BLaER1 (cell line): ENCODE measurements around the gene PTPN22.

Experiments
- H3K27ac ChIP-seq: shearing (Covaris generic); formaldehyde crosslinking; 2 replicates; pipeline ENCODE4 v1.8.1; 2022
- H3K27me3 ChIP-seq: shearing (Covaris generic); formaldehyde crosslinking; 2 replicates; pipeline ENCODE4 v1.8.1; 2022
- H3K36me3 ChIP-seq: shearing (Covaris generic); formaldehyde crosslinking; 2 replicates; pipeline ENCODE4 v1.8.1; 2022
- H3K4me1 ChIP-seq: shearing (Covaris generic); formaldehyde crosslinking; 2 replicates; pipeline ENCODE4 v1.8.1; 2022
- H3K4me2 ChIP-seq: shearing (Covaris generic); formaldehyde crosslinking; 2 replicates; pipeline ENCODE4 v1.8.1; 2022
- H3K4me3 ChIP-seq: shearing (Covaris generic); formaldehyde crosslinking; 2 replicates; pipeline ENCODE4 v1.8.1; 2022
- H3K9ac ChIP-seq: shearing (Covaris generic); formaldehyde crosslinking; 2 replicates; pipeline ENCODE4 v1.8.1; 2022
- H3K9me3 ChIP-seq: shearing (Covaris generic); formaldehyde crosslinking; 2 replicates; pipeline ENCODE4 v1.8.1; 2022
- H4K20me1 ChIP-seq: shearing (Covaris generic); formaldehyde crosslinking; 2 replicates; pipeline ENCODE4 v1.8.1; 2022
- Cebpa-rat ChIP-seq: shearing (Covaris generic); IDR thresholded peaks from 2 replicates; pipeline ENCODE4 v1.8.1; 2022

The PTPN22 gene

DNA sequence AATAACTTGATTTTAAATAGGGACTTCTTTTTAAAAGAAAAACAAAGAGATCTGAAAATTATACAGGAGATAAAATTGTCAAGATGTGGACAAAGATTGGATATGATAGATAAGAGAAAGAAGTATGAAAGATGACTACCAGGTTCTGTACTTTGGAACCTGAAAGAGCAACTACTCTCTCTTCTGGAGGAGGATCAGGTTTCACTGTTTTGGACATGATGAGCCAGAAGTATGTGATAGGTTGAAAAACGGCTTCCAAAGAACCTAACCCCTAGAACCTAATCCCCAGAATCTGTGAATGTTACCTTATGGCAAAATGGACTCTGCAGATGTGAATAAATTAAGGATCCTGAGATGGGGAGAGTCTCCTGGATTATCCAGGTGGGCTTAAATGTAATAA is 85.4 kb downstream of the PTPN22 start:
- Histone ChIP-seq H3K9me3 (peaks cover 17% of the 10 kb centered on the region; the same call in 1 of the 2 replicates), H4K20me1 (peaks cover 34% of the 10 kb centered on the region), H3K36me3 (peaks cover 40% of the 10 kb centered on the region), H3K4me3 (no peak overlapping the region), H3K27me3 (no peaks in the 10 kb centered on the region), H3K9ac (no peak overlapping the region), H3K27ac (no peak overlapping the region), H3K4me1 (peaks cover 43% of the 10 kb centered on the region), H3K4me2 (no peak overlapping the region)
- no peak for TF ChIP-seq Cebpa-rat

DNA sequence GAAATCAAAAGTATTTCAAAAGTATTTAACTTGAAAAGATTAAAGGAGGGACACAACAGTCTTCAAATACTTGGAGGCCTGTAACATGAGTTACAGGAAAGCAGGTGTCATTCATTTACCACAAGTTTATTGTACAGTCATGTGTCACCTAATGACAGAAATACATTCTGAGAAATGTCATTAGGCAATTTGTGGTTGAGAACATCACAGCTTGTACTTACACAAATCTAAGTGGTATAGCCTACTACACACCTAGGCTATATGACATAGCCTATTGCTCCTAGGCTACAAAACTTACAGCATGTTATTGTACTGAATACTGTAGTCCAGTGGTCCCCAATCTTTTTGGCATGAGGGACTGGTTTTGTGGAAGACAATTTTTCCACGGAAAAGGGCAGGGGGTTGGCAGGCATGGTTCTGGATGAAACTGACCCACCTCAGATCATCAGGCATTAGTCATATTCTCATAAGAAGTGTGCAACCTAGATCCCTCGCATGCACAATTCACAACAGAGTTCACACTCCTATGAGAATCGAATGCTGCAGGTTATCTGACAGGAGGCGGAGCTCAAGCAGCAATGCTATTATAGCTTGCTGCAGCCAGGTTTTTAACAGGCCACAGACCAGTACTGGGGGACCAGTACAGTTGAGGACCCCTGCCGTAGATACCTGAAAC is 87.3 kb downstream of the PTPN22 start:
- no peak for TF ChIP-seq Cebpa-rat
- Histone ChIP-seq H3K36me3 (peaks cover 24% of the 10 kb centered on the region), H3K9ac (no peak overlapping the region), H4K20me1 (peaks cover 52% of the 10 kb centered on the region), H3K27me3 (no peaks in the 10 kb centered on the region), H3K9me3 (peaks cover 11% of the 10 kb centered on the region; the same call in 1 of the 2 replicates), H3K4me2 (peak overlapping the region; percentile 56), H3K27ac (no peak overlapping the region), H3K4me1 (peaks cover 46% of the 10 kb centered on the region), H3K4me3 (no peak overlapping the region)

- H4K20me1 ChIP-seq, result peaks cover 60% of the 10 kb centered on the region
- no peak for TF ChIP-seq Cebpa-rat
- peaks cover 42% of the 10 kb centered on the region for H3K4me1 ChIP-seq
- peaks cover 17% of the 10 kb centered on the region; the same call in 1 of the 2 replicates for H3K36me3 ChIP-seq
- no peak overlapping the region for H3K27ac ChIP-seq
- H3K4me2 ChIP-seq, result peak overlapping the region; percentile 56
- no peak overlapping the region for H3K4me3 ChIP-seq
- H3K9me3 ChIP-seq, result 0 out of 2 replicates have a peak, but pooled peaks cover 4% of the 10 kb centered on the region
- H3K27me3 ChIP-seq, result no peaks in the 10 kb centered on the region
- H3K9ac ChIP-seq, result no peak overlapping the region
Measured at GRCh38 chr1:113783254-113784103, 88.0 kb downstream of the PTPN22 start.

DNA sequence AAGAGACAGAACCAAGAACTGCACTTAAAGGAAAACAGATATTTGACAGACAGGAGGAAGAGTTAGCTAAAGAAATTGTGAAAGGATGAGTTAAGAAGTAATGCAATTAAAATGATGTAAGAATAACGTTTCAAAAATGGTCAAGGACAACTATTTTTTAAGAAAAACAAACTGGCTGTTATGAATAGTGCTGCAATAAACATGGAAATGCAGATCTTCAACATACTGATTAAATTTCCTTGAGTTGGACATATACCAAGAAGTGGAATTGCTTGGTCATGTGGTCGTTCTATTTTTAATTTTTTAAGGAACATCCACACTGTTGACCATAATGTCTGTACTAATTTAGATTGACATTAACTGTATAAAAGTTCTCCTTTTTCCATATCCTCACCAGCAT is 89.1 kb downstream of the PTPN22 start:
- Histone ChIP-seq H3K27ac (no peak overlapping the region), H3K9ac (no peak overlapping the region), H3K36me3 (peaks cover 18% of the 10 kb centered on the region; the same call in 1 of the 2 replicates), H3K4me1 (peaks cover 42% of the 10 kb centered on the region), H4K20me1 (peaks cover 69% of the 10 kb centered on the region), H3K4me3 (no peak overlapping the region), H3K9me3 (0 out of 2 replicates have a peak, but pooled peaks cover 1% of the 10 kb centered on the region), H3K27me3 (no peaks in the 10 kb centered on the region), H3K4me2 (no peak overlapping the region)
- no peak for TF ChIP-seq Cebpa-rat

DNA sequence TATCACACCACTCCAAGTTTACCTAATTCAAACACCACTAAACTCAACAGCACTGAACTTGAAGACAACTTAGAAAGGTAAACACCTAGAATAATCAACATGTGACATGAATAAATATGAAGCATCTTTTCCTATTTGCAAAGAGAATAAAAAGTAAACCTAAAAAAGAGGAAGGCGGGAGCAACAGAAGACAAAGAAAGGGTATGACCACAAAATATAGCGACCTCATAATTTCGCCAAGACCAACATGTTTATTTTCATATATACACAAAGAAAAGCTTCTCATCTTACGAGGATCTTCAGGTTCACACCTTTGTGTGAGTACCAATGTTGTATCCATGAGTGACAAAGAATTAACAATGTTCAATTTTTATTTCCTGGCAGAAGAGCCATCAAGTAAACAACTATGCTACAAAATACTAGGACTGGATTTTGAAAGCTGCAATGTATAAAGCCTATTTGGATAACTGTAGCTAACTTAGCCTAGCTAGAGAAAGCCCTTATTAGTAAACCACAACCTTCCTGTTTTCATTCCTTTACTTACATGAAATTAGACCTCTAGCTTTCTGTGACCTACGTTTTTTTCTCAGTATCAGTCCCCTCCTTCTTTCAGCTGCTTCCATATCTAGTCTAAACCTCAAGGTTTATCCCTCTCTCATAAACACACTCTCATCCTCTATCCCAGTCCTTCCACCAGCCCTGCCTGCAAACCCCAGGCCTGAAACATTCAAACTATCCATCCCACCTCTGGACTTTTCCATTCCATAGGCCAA is 91.0 kb downstream of the PTPN22 start:
- H3K4me3 ChIP-seq, result no peak overlapping the region

DNA sequence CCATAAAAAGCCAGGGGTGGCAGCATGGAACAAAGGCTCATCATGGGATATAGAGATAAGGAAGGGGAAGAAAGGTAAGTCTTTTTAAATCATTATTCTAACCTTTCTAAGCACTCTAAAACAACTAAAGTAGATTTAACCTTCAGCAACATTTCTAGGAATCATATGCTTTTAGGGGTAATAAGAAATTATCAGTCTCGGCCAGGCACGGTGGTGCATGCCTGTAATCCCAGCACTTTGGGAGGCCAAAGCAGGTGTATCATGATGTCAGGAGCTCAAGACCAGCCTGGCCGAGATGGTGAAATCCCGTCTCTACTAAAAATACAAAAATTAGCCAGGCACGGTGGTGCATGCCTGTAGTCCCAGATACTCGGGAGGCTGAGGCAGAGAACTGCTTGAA is 92.0 kb downstream of the PTPN22 start:
- peaks cover 36% of the 10 kb centered on the region for H3K36me3 ChIP-seq
- H3K27ac ChIP-seq, result no peak overlapping the region
- H3K9me3 ChIP-seq, result no peaks in the 10 kb centered on the region
- TF ChIP-seq Cebpa-rat, result no peak
- H3K27me3 ChIP-seq, result no peaks in the 10 kb centered on the region
- no peak overlapping the region for H3K4me3 ChIP-seq
- H3K4me2 ChIP-seq, result no peak overlapping the region
- peaks cover 71% of the 10 kb centered on the region for H4K20me1 ChIP-seq
- H3K9ac ChIP-seq, result no peak overlapping the region
- H3K4me1 ChIP-seq, result peaks cover 40% of the 10 kb centered on the region

More for the DNA sequence above, 91.0 kb downstream of the PTPN22 start:
- H3K4me2 ChIP-seq, result peak overlapping the region; percentile 56
- H3K27ac ChIP-seq, result no peak overlapping the region
- no peaks in the 10 kb centered on the region for H3K27me3 ChIP-seq
- H4K20me1 ChIP-seq, result peaks cover 74% of the 10 kb centered on the region
- no peak overlapping the region for H3K9ac ChIP-seq
- no peaks in the 10 kb centered on the region for H3K9me3 ChIP-seq
- peaks cover 28% of the 10 kb centered on the region for H3K36me3 ChIP-seq
- peaks cover 42% of the 10 kb centered on the region for H3K4me1 ChIP-seq
- no peak for TF ChIP-seq Cebpa-rat

- H3K27me3 ChIP-seq, result no peaks in the 10 kb centered on the region
- no peaks in the 10 kb centered on the region for H3K9me3 ChIP-seq
- no peak overlapping the region for H3K9ac ChIP-seq
- H3K4me2 ChIP-seq, result no peak overlapping the region
- no peak for TF ChIP-seq Cebpa-rat
- no peak overlapping the region for H3K4me3 ChIP-seq
- peaks cover 48% of the 10 kb centered on the region for H3K36me3 ChIP-seq
- H3K27ac ChIP-seq, result no peak overlapping the region
- peaks cover 24% of the 10 kb centered on the region for H3K4me1 ChIP-seq
- peaks cover 53% of the 10 kb centered on the region; the same call in 1 of the 2 replicates for H4K20me1 ChIP-seq
Measured at GRCh38 chr1:113777561-113777960, 94.0 kb downstream of the PTPN22 start.

GRCh38 chr1:113770031-113770430 is 101.5 kb downstream of the PTPN22 start:
- Histone ChIP-seq H3K36me3 (peaks cover 74% of the 10 kb centered on the region), H4K20me1 (peaks cover 16% of the 10 kb centered on the region; the same call in 1 of the 2 replicates), H3K9ac (no peak overlapping the region), H3K9me3 (no peaks in the 10 kb centered on the region), H3K4me2 (no peak overlapping the region), H3K4me1 (no peaks in the 10 kb centered on the region), H3K27me3 (no peaks in the 10 kb centered on the region), H3K27ac (no peak overlapping the region), H3K4me3 (no peak overlapping the region)
- no peak for TF ChIP-seq Cebpa-rat

DNA sequence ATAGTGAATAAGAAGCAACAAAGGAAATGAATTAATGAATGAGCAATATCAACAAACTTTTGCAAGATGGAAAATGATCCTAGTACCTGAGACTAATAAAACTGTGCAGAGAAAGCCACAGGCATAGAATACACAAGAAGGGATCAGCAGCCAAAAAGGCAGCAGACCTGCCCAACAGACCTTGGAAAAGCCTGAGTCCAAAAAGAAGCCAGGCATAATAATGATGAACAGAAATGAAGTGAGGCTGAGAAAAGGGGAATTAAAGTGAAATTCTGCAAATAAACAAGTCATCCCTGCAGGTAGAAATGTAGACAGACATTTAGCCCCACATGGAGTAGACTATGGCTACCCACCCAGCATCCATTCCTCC is 101.9 kb downstream of the PTPN22 start:
- Histone ChIP-seq H3K27ac (no peak overlapping the region), H3K4me1 (no peaks in the 10 kb centered on the region), H3K27me3 (no peaks in the 10 kb centered on the region)

More for the DNA sequence above, 101.9 kb downstream of the PTPN22 start:
- peaks cover 74% of the 10 kb centered on the region for H3K36me3 ChIP-seq
- no peak for TF ChIP-seq Cebpa-rat
- no peak overlapping the region for H3K4me2 ChIP-seq
- H3K9me3 ChIP-seq, result no peaks in the 10 kb centered on the region
- H3K9ac ChIP-seq, result no peak overlapping the region
- H4K20me1 ChIP-seq, result peaks cover 16% of the 10 kb centered on the region; the same call in 1 of the 2 replicates
- no peak overlapping the region for H3K4me3 ChIP-seq
